Vagina (tissue), 2 donors: ENCODE measurements around the gene LILRB4. TPM values are rescaled to one million over a fixed set of nuclear protein-coding genes. Genes with fewer than 3 reads are reported as not detected.
"Not testable (repeated sequence)": the region's sequence is repeated elsewhere in the genome, so short reads cannot be mapped to it uniquely, and the experiment has no call there.

Experiments used
- DNase-seq, 2 donors: peaks; one replicate each; pipeline ENCODE4 v3.0.0-alpha.2; 2017; ENCODE audit errors: extremely low spot score in 2 of 2
- H3K27ac ChIP-seq: fragments of 200-600 bp; sonication (generic); one replicate; pipeline ENCODE4 v1.5.1; 2019
- H3K27me3 ChIP-seq: fragments of 200-600 bp; sonication (generic); one replicate; pipeline ENCODE4 v1.5.1; 2019
- H3K36me3 ChIP-seq, 2 donors: fragments of 200-600 bp; sonication (generic); one replicate each; pipeline ENCODE4 v1.5.1; 2017 to 2019
- H3K4me1 ChIP-seq: fragments of 200-600 bp; sonication (generic); one replicate; pipeline ENCODE4 v1.5.1; 2019
- H3K4me3 ChIP-seq, 2 donors: fragments of 200-600 bp; sonication (generic); 1 replicate in 1 of 2; 2 replicates in 1 of 2; pipeline ENCODE4 v1.5.1; 2016 to 2019
- H3K9me3 ChIP-seq: fragments of 200-600 bp; sonication (generic); one replicate; pipeline ENCODE4 v1.5.1; 2019
- CTCF ChIP-seq, 3 experiments: fragments of 450-650 bp in 2 of 3; fragments of 200-600 bp in 1 of 3; sonication (generic) in 1 of 3; IDR thresholded peaks; one replicate each; pipeline ENCODE4 v1.5.1; 2017 to 2019; ENCODE audit warnings: antibody characterized with exemption in 3 of 3, mild to moderate bottlenecking in 2 of 3, moderate library complexity in 2 of 3
- POLR2A ChIP-seq, 2 donors: fragments of 450-650 bp; IDR thresholded peaks; one replicate each; pipeline ENCODE4 v1.6.1; 2017; ENCODE audit warnings: antibody characterized with exemption in 2 of 2, mild to moderate bottlenecking in 2 of 2, moderate library complexity in 2 of 2
- POLR2AphosphoS5 ChIP-seq, 2 donors: sonication (generic); formaldehyde crosslinking; IDR thresholded peaks; one replicate each; pipeline ENCODE4 v1.9.0; 2017; ENCODE audit warnings: antibody characterized with exemption in 2 of 2, mild to moderate bottlenecking in 2 of 2, low read depth in 1 of 2; ENCODE audit not compliant: insufficient read depth in 1 of 2
- intact Hi-C: fragments of 100-400 bp; cut with DNase I; formaldehyde crosslinking; loops from one replicate; pipeline ENCODE4 v1.15.1; 2023
- total RNA-seq: library from RNA; depleted of rRNA; stranded (reverse); fragments of >200 nt; gene quantifications from one replicate; pipeline ENCODE4 v1.2.3, GENCODE V29; 2016

Gene LILRB4
- total RNA-seq, 1 donor from 2014 or later, result 2.9 TPM

- DNase-seq, H3K9me3 ChIP-seq, H3K27ac ChIP-seq, H3K36me3 ChIP-seq, H3K27me3 ChIP-seq, intact Hi-C loops, H3K4me1 ChIP-seq, H3K4me3 ChIP-seq: not testable (repeated sequence)
- peak; percentile 43 to 61 (median 57) for TF ChIP-seq CTCF (IDR thresholded peaks at IDR 0.05)
Measured at GRCh38 chr19:54676210-54676834, 13.5 kb downstream of the LILRB4 start.

- Histone ChIP-seq H3K9me3 (no peaks in the 10 kb centered on the region), H3K27me3 (no peaks in the 10 kb centered on the region), H3K27ac (no peak overlapping the region), H3K4me3 (no peak overlapping the region), H3K4me1 (no peaks in the 10 kb centered on the region), H3K36me3 (no peaks in the 10 kb centered on the region)
- intact Hi-C loops, result no loop called here
- DNase-seq, result no peak
- no peak for TF ChIP-seq POLR2AphosphoS5 (IDR thresholded peaks at IDR 0.05; ENCODE audit: insufficient read depth in 1 of 2, low read depth in 1 of 2)
- TF ChIP-seq CTCF (IDR thresholded peaks at IDR 0.05), result no peak
- TF ChIP-seq POLR2A (IDR thresholded peaks at IDR 0.05), result no peak
Measured at GRCh38 chr19:54677217-54677616, 14.4 kb downstream of the LILRB4 start.

DNA sequence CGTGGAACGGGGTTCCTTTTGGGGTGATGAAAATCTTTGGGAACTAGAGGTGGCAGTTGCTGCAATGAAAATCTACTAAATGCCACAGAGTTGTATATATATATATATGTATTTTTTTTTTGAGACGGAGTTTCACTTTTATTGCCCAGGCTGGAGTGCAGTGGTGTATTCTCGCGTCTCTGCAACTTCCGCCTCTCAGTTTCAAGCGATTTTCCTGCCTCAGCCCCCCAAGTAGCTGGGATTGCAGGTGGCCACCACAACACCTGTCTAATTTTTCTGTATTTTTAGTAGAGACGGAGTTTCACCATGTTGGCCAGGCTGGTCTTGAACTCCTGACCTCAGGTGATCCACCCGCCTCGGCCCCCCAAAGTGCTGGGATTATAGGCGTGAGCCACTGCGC, 18.8 kb downstream of the LILRB4 start:
- DNase-seq, intact Hi-C loops: not testable (repeated sequence)

GRCh38 chr19:54682306-54682856, 19.6 kb downstream of the LILRB4 start:
- no peak overlapping the region for H3K27ac ChIP-seq
- no peak overlapping the region for H3K4me3 ChIP-seq
- TF ChIP-seq CTCF (IDR thresholded peaks at IDR 0.05), result no peak
- no peak for TF ChIP-seq POLR2AphosphoS5 (IDR thresholded peaks at IDR 0.05; ENCODE audit: insufficient read depth in 1 of 2, low read depth in 1 of 2)
- TF ChIP-seq POLR2A (IDR thresholded peaks at IDR 0.05), result no peak
- H3K4me1 ChIP-seq, result no peaks in the 10 kb centered on the region
- no peaks in the 10 kb centered on the region for H3K27me3 ChIP-seq
- no peaks in the 10 kb centered on the region for H3K36me3 ChIP-seq
- no peak for DNase-seq
- H3K9me3 ChIP-seq, result no peaks in the 10 kb centered on the region
- intact Hi-C loops, result no loop called here

More for the DNA sequence above, 18.8 kb downstream of the LILRB4 start:
- H3K27me3 ChIP-seq, H3K4me3 ChIP-seq, H3K4me1 ChIP-seq, H3K36me3 ChIP-seq, H3K9me3 ChIP-seq, H3K27ac ChIP-seq: not testable (repeated sequence)

DNA sequence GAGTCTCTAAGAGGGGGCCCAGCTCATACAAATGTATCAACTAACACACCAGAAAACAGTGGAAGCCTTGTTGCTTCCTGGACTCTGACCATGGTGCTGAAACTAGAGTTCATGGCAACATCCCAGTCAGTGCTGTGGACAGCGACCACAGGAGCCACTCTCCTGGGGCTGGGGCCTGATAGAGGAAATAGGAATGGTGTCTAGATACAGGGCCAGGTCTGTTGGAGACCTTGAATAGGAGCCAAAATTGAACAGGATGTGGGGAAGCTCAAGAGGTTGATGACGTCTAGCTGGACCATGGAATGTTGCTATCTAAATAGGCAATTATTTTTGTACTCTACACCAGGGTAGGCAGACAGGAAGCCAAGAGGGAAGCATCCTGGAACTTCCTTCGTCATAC, 21.7 kb downstream of the LILRB4 start:
- H3K4me3 ChIP-seq, result no peak overlapping the region
- no peaks in the 10 kb centered on the region for H3K36me3 ChIP-seq
- no peak overlapping the region for H3K27ac ChIP-seq
- H3K4me1 ChIP-seq, result no peaks in the 10 kb centered on the region
- intact Hi-C loops, result no loop called here
- DNase-seq, result no peak
- no peaks in the 10 kb centered on the region for H3K27me3 ChIP-seq
- TF ChIP-seq POLR2A (IDR thresholded peaks at IDR 0.05), result no peak
- no peak for TF ChIP-seq CTCF (IDR thresholded peaks at IDR 0.05)
- TF ChIP-seq POLR2AphosphoS5 (IDR thresholded peaks at IDR 0.05; ENCODE audit: insufficient read depth in 1 of 2, low read depth in 1 of 2), result no peak
- H3K9me3 ChIP-seq, result no peaks in the 10 kb centered on the region
